Nephron (organoid): ENCODE data around the gene CTNNBIP1.

Experiments used
- H3K27ac Mint-ChIP-seq, 3 experiments: 2 replicates each; pipeline ENCODE4 v1.8.0; 2020; ENCODE audit warnings: mixed read lengths in 3 of 3, mild to moderate bottlenecking in 2 of 3, moderate library complexity in 1 of 3
- H3K27me3 Mint-ChIP-seq: 2 replicates; pipeline ENCODE4 v1.8.0; 2021; ENCODE audit warnings: low read depth, mild to moderate bottlenecking, moderate library complexity, mixed read lengths
- H3K36me3 Mint-ChIP-seq: 2 replicates; pipeline ENCODE4 v1.8.0; 2020; ENCODE audit warnings: low read depth, mixed read lengths
- H3K4me1 Mint-ChIP-seq: 2 replicates; pipeline ENCODE4 v1.8.0; 2020; ENCODE audit warnings: mixed read lengths
- H3K4me3 Mint-ChIP-seq, 3 experiments: 2 replicates each; pipeline ENCODE4 v1.8.0; 2020; ENCODE audit warnings: mild to moderate bottlenecking in 3 of 3, mixed read lengths in 3 of 3, moderate library complexity in 2 of 3
- H3K9me3 Mint-ChIP-seq: 2 replicates; pipeline ENCODE4 v1.8.0; 2020; ENCODE audit warnings: mixed read lengths
- CTCF ChIP-seq, 3 experiments: fragments of 200-600 bp; sonication (generic); IDR thresholded peaks; one replicate each; pipeline ENCODE4 v1.5.0; 2021; ENCODE audit warnings: antibody characterized with exemption in 3 of 3; ENCODE audit not compliant: unreplicated experiment in 3 of 3

The CTNNBIP1 gene

GRCh38 chr1:9820521-9820920 lies 89.5 kb downstream of the CTNNBIP1 start:
- H3K4me1 Mint-ChIP-seq, result peaks cover 23% of the 10 kb centered on the region
- H3K27me3 Mint-ChIP-seq, result peaks cover 6% of the 10 kb centered on the region
- H3K36me3 Mint-ChIP-seq, result peaks cover 15% of the 10 kb centered on the region
- H3K4me3 Mint-ChIP-seq, result peak overlapping the region; percentile 34 to 70 (median 57)
- H3K9me3 Mint-ChIP-seq, result no peaks in the 10 kb centered on the region
- TF ChIP-seq CTCF (IDR thresholded peaks at IDR 0.05; ENCODE audit: unreplicated experiment in 3 of 3), result no peak
- H3K27ac Mint-ChIP-seq, result no peak overlapping the region

- H3K9me3 Mint-ChIP-seq, result no peaks in the 10 kb centered on the region
- H3K27ac Mint-ChIP-seq, result no peak overlapping the region
- peaks cover 15% of the 10 kb centered on the region for H3K36me3 Mint-ChIP-seq
- no peak for TF ChIP-seq CTCF (IDR thresholded peaks at IDR 0.05; ENCODE audit: unreplicated experiment in 3 of 3)
- peaks cover 20% of the 10 kb centered on the region for H3K4me1 Mint-ChIP-seq
- H3K27me3 Mint-ChIP-seq, result no peaks in the 10 kb centered on the region
- H3K4me3 Mint-ChIP-seq, result no peak overlapping the region
Measured at GRCh38 chr1:9817734-9818133, 92.3 kb downstream of the CTNNBIP1 start.

GRCh38 chr1:9816199-9816598 lies 93.9 kb downstream of the CTNNBIP1 start:
- no peaks in the 10 kb centered on the region for H3K27me3 Mint-ChIP-seq

DNA sequence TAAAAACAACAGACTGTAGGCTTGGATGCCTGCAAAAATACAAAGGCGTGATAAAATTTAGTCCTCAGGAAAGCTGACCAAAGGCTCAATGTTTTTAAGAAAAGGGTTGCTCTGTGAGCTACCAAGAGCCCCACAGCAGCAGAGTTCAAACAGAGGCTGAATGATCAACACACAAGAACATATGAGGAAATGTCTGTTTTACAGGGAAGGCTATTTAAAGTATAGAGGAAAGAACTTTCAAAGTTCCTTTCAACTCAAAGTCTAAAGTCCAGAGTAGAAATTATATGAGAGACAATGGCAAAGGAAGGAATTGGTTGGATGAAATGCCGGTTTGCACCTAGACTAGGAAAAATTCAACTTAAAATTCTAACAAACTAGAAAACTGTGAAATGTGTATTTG lies 94.9 kb downstream of the CTNNBIP1 start:
- Mint-ChIP-seq H3K27me3 (no peaks in the 10 kb centered on the region), H3K27ac (peak overlapping the region in 2 of 3 experiments; percentile 46 to 71), H3K4me1 (peaks cover 10% of the 10 kb centered on the region), H3K4me3 (no peak overlapping the region), H3K9me3 (no peaks in the 10 kb centered on the region), H3K36me3 (peaks cover 15% of the 10 kb centered on the region)
- no peak for TF ChIP-seq CTCF (IDR thresholded peaks at IDR 0.05; ENCODE audit: unreplicated experiment in 3 of 3)

More at GRCh38 chr1:9816199-9816598, 93.9 kb downstream of the CTNNBIP1 start:
- Mint-ChIP-seq H3K9me3 (no peaks in the 10 kb centered on the region), H3K4me1 (peaks cover 10% of the 10 kb centered on the region), H3K27ac (no peak overlapping the region), H3K36me3 (peaks cover 15% of the 10 kb centered on the region), H3K4me3 (no peak overlapping the region)
- no peak for TF ChIP-seq CTCF (IDR thresholded peaks at IDR 0.05; ENCODE audit: unreplicated experiment in 3 of 3)

DNA sequence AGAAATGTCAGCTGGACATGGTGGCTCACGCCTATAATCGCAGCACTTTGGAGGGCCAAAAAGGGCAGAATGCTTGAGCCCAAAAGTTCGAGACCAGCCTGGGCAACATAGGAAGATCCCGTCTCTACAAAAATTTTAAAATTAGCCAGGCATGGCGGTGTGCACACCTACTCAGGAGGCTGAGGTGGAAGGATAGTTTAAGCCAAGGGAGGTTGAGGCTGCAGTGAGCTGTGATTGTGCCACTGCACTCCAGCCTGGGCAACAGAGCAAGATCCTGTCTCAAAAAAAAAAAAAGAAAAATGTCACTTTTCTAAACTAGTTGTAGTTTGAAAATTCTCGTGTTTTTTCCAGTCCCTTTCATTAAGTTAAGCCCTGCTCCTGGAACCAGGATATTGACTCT lies 95.5 kb downstream of the CTNNBIP1 start:
- peaks cover 10% of the 10 kb centered on the region for H3K4me1 Mint-ChIP-seq
- TF ChIP-seq CTCF (IDR thresholded peaks at IDR 0.05; ENCODE audit: unreplicated experiment in 3 of 3), result no peak
- H3K27me3 Mint-ChIP-seq, result no peaks in the 10 kb centered on the region
- H3K4me3 Mint-ChIP-seq, result no peak overlapping the region
- H3K36me3 Mint-ChIP-seq, result peaks cover 15% of the 10 kb centered on the region
- H3K27ac Mint-ChIP-seq, result peak overlapping the region in 2 of 3 experiments; percentile 46 to 71
- H3K9me3 Mint-ChIP-seq, result no peaks in the 10 kb centered on the region

GRCh38 chr1:9811239-9811966 lies 98.7 kb downstream of the CTNNBIP1 start:
- no peak for TF ChIP-seq CTCF (IDR thresholded peaks at IDR 0.05; ENCODE audit: unreplicated experiment in 3 of 3)
- Mint-ChIP-seq H3K36me3 (peaks cover 5% of the 10 kb centered on the region), H3K27me3 (no peaks in the 10 kb centered on the region), H3K27ac (peak overlapping the region in 1 of 3 experiments; percentile 38), H3K9me3 (no peaks in the 10 kb centered on the region), H3K4me3 (no peak overlapping the region), H3K4me1 (peaks cover 34% of the 10 kb centered on the region)
